Measurements from ENCODE around the gene ENDOV. TPM values are rescaled to one million over a fixed set of nuclear protein-coding genes. Genes with fewer than 3 reads are reported as not detected.

ENDOV gene
- total RNA-seq, 1 donor from 2014 or later: 19.2 TPM

DNA sequence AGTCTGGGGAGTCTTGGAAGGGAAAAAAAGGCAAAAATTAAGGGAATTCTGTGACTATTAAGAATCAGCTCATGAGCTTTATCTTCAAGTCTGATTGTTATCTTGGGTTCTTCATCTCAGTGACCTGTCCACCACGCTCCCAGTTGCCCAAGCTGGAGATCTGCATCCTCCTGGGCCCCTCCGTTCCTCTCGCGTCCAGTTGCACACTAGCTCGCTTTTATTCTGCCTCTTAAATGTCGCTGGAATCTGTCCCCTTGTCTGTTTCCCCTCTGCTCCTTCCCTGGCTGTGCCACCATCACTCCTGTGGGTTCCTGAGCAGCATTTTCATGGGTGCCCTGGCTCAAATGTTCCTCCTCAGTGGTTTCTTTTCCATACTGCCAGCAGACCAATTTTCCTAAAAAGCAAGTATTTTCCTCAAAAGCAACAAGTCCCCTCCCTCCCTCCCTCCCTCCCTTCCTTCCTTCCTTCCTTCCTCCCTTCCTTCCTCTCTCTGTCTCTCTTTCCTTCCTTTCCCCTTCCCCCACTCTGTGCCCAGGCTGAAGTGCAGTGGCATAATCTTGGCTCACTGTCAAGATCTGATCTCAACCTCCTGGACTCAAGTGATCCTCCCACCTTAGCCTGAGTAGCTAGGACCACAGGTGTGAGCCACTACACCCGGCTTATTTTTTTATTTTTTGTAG, 1.4 kb downstream of the ENDOV start:
- DNase-seq (ENCODE audit: low read depth): no peak

DNA sequence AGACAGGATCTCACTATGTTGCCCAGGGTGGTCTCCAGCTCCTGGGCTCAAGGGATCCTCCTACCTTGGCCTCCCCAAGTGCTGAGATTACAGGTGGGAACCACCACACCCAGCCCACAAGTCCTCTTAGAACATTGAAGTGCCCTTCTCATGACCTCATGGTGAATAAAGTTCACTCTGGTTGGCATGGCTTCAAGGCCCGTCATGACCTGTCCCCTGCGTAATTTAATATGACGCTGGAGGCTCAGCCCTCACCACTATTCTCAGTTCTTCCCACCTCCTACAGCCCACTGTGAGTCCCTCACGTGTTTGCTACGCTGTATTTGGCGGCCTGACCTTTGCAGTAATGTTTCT, 1.9 kb downstream of the ENDOV start:
- no peak for DNase-seq (ENCODE audit: low read depth)

DNA sequence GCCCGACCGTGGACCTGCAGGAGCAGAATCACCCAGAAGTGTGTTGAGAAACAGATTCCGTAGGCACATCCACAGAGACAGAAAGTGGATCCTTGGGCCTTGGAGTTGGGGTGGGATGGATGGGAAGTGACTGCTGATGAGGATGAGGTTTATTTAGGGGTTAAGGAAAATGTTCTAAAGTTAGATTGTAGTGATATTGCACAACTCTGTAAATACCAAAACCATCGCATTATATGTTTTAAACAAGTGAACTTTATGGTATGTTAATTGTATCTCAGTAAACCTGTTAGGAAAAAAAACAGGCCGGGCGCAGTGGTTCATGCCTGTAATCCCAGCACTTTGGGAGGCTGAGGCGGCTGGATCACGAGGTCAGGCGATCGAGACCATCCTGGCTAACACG, 3.6 kb downstream of the ENDOV start:
- no peak for DNase-seq (ENCODE audit: low read depth)

GRCh38 chr17:80419255-80419654, 4.3 kb downstream of the ENDOV start:
- DNase-seq (ENCODE audit: low read depth): no peak

DNA sequence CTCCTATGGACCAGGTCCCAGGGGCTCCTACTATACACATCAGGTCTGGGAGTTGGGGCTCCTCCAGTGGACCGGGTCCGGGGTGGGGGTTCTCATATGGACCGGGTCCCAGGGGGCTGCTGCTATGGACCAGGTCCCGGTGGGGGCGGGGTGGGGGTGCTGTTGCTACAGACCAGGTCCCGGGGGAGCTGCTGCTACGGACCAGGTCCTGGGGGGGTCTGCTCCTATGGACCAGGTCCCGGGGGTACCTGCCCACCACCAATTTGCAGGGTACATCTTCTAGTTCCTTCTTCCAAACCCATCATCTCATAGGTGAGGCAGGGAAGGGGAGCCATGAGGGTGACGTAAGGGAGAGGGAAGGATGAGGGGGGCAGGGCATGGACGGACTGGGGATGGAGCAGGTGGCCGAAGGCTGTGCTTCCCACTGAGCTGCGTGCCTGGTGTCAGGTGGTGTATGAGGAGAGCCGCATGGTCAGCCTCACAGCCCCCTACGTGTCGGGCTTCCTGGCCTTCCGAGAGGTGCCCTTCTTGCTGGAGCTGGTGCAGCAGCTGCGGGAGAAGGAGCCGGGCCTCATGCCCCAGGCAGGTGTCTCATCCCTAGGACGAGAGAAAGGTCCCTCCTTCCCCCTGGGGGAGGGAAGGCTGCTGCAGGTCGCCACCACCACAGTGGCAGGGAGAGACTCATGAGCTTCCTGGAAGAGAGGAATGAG, 6.6 kb downstream of the ENDOV start:
- no peak for DNase-seq (ENCODE audit: low read depth)

- DNase-seq (ENCODE audit: low read depth): no peak
Observed at GRCh38 chr17:80422276-80422675, 7.3 kb downstream of the ENDOV start.

- no peak for DNase-seq (ENCODE audit: low read depth)
Observed at GRCh38 chr17:80422981-80423380, 8.0 kb downstream of the ENDOV start.

GRCh38 chr17:80423536-80424225, 8.7 kb downstream of the ENDOV start:
- DNase-seq (ENCODE audit: low read depth): no peak

GRCh38 chr17:80424261-80424660, 9.3 kb downstream of the ENDOV start:
- DNase-seq (ENCODE audit: low read depth): no peak

GRCh38 chr17:80424878-80425765, 10.2 kb downstream of the ENDOV start:
- no peak for DNase-seq (ENCODE audit: low read depth)

GRCh38 chr17:80425835-80426426, 11.0 kb downstream of the ENDOV start:
- DNase-seq (ENCODE audit: low read depth): no peak

GRCh38 chr17:80426671-80427326, 11.8 kb downstream of the ENDOV start:
- DNase-seq (ENCODE audit: low read depth): peak; percentile 16

- DNase-seq (ENCODE audit: low read depth): no peak
Observed at GRCh38 chr17:80427366-80428282, 12.7 kb downstream of the ENDOV start.

- no peak for DNase-seq (ENCODE audit: low read depth)
Observed at GRCh38 chr17:80428363-80428762, 13.4 kb downstream of the ENDOV start.

GRCh38 chr17:80428796-80429195, 13.8 kb downstream of the ENDOV start:
- DNase-seq (ENCODE audit: low read depth): no peak

GRCh38 chr17:80429356-80430275, 14.6 kb downstream of the ENDOV start:
- no peak for DNase-seq (ENCODE audit: low read depth)

GRCh38 chr17:80430446-80431245, 15.7 kb downstream of the ENDOV start:
- no peak for DNase-seq (ENCODE audit: low read depth)

All from renal cortical epithelial cell (primary cell).